ENCODE data around the gene METRNL.

Gene METRNL

GRCh38 chr17:83067718-83068261 is 11.6 kb upstream of the METRNL start:
- DNase-seq: no peak

DNA sequence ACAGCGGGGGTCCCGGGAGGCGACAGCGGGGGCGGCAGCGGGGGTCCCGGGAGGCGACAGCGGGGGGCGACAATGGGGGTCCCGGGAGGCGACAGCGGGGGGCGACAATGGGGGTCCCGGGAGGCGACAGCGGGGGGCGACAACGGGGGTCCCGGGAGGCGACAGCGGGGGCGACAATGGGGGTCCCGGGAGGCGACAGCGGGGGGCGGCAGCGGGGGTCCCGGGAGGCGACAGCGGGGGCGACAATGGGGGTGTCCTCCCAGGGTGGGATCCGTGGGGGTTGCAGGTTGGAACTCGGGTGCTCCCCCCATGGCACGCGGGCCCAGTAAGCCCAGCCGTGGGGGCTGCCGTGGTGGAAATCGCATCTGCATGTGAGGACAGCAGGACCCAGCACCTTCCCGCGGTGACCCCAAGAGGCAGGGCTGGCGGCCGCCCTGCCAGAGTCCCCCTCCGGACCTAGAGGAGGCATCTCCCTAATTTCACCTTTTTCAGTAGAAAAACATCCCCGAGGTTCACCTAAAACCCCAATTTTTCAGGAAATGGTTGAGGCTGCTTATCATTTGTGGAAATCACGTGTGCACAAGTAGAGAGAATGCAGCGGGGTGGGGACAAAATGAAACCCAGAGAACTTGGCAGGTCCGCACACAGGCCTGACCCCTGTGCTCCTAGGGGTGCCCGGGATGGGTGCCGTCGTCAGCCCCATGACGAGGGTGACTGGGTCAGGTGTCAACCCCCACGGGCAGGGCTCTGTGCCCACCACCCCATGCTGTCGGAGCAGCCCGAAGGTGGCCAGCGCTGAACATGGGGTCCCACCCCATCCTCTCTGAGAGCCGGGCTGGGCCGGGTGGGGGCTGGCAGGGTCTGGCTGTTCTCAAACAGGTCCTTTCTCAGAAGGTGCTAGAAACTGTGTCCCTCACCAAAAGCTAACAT is 10.5 kb upstream of the METRNL start:
- DNase-seq: peak; percentile 9

- DNase-seq: no peak
These were observed 9.9 kb upstream of the METRNL start for GRCh38 chr17:83069571-83069906.

DNA sequence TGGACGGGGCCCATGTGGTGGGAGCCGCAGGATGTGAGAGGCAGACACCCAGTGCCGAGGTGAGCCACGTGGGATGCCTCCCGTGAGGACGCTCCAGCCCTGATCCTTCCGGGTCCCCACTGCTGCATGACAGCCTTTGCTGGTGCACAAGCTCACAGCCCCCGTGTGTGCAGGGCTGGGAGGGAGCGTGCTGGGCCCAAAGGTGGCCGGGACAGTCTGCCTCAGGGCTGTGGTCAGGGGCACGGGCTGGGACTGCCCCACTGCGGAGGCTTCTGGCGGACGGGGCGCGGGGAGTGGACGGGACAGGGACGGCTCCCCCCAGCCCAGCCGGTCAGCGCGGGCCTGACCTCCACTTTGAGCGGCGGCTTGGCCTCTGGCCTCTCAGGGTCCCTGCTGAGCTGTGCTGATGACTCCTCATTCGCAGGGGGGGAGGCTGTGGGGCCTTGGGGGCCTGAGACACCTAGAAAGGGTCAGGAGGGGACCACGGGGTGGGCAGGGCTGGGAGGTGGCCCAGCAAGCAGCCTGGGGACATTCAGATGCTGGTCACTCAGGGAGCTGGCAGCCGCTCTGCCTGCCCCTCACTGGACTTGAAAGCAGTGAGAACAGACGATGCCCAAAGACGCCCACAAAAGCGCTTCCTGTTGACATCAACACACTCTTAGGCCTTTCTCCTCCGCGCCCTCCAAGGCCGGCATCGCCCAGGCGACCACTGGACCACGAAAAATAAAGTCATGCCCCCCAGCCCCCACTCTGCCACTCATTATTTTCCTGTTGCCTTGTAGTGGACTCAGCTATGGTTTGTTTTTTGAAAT is 9.3 kb upstream of the METRNL start:
- DNase-seq: no peak

- no peak for DNase-seq
These were observed 8.5 kb upstream of the METRNL start for GRCh38 chr17:83070800-83071341.

DNA sequence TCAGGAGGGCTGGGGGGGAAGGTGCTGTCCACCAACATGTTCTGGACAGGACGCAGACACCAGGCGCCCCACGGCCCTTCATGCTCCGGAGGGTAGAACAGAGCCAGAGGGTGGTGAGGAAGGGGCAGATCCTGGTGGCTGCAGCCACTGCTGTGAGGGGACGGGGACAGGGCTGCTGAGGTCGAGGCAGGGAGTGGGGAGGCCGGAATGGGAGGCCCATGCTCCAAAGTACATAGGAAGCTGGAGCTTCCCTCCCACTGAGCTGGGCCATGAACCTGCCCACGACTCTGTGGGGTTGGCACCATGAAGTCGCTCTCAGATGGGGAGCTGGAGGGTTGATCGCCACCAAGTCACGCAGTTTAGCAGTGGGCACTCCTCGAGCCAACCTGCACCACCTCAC is 8.0 kb upstream of the METRNL start:
- DNase-seq: no peak

- no peak for DNase-seq
These were observed 7.3 kb upstream of the METRNL start for GRCh38 chr17:83071966-83072562.

GRCh38 chr17:83072600-83073358 is 6.6 kb upstream of the METRNL start:
- no peak for DNase-seq

- no peak for DNase-seq
These were observed 5.9 kb upstream of the METRNL start for GRCh38 chr17:83073389-83074063.

DNA sequence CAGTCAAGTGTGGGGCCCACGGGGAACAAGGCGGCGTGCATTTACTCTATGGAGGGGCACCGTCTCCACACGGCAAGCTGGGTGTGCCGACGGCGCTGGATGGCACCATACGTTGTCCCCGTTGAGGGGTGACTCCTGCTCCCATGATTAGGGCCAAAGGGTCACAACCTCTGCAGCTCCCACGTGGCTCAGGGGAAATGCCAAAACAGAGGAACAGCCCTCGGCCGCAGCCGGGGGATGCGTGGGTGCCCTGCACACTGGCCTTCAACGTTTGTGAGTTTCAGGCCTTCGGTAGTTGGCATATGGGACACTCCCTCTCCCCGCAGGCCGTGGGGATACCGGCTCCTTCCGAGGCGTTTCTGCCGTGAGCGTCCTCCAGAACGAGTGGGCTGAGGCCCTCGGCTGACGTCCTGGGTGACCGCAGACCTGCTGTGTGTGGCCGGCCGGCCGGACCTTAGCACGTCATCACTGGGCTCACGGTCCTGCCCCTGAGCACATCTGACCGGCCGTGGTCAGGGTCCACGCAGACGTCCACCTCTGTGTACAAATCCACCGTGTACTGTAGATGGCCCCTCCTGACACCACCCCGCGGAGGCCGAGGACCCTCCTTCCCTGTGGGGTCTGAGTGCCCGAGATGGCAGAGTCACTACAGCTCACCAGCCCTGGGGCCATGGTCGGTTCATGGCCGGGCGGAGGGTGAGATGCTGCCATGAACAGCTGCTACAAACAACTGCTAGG is 4.8 kb upstream of the METRNL start:
- DNase-seq: no peak

- no peak for DNase-seq
These were observed 4.0 kb upstream of the METRNL start for GRCh38 chr17:83075270-83075880.

- no peak for DNase-seq
These were observed 2.5 kb upstream of the METRNL start for GRCh38 chr17:83076938-83077337.

DNA sequence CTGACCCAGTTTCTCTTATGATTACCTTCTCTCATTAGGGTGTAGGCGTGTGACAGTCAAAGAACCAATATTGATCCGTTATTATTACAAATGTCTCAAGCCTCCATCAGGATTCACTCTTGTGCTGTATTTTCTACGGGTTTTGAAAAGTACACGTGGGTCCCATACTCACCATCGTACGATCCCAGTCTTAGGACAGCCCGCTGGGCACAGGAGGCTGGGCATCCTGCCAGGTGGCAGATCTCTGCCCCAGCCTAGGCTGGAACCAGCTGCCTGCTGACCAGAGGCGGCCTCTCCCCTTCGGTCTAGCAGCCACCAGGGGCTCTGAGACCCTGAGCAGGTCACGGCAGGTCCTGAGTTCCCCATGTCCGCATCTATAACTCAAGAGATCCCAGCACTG is 2.0 kb upstream of the METRNL start:
- DNase-seq: no peak

- DNase-seq: no peak
These were observed 1.5 kb upstream of the METRNL start for GRCh38 chr17:83077939-83078338.

- peak; percentile 23 for DNase-seq
These were observed 744 bp upstream of the METRNL start for GRCh38 chr17:83078378-83079351.

DNA sequence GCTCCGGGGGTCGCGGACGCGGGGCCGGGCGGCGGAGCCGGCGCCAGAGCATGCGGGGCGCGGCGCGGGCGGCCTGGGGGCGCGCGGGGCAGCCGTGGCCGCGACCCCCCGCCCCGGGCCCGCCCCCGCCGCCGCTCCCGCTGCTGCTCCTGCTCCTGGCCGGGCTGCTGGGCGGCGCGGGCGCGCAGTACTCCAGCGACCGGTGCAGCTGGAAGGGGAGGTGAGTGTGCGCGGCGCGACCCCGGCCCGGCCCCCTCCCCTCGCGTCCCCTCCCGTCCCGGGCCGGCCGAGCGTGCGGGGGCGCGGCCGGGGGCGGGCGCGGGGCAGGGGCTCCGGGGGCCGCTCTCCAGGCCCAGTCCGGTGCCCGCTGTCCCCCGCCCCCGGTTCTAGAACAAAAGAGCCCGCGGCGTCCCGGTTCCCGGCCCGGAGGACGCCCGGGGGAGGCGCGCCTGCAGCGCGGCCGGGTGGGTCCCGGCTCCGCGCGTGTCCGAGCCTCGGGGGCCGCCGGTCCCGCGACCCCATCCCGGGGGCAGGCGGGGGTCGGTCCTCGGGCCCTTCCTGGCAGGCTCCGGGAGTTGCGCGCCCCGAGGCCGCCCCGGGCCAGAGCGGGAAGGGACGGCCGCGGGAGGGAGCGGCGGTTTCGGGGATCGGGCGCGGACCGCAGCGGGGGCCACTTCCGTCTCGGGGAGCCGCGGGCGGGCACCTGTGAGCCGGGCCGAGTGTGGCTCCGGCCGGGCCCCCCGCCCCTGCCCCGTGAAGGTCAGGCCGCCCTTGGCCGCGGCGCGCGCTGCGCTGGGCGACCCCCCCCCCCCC is 563 bp downstream of the METRNL start:
- DNase-seq: peak; percentile 22

DNA sequence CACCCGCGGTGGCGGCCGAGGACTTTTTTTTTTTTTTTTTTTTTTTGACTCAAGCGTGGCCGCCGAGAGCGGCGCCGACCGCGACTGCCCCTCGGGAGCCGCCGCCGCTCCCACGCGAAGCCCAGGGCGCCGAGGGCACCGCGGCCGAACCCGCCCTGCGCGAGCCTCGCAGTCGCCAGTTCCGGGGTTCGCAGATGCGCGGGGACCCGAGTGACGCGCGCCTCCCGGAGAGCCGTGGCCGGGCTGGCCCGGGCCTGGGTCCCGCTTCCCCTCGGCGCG is 1.1 kb downstream of the METRNL start:
- no peak for DNase-seq

- DNase-seq: peak; percentile 41
These were observed 1.7 kb downstream of the METRNL start for GRCh38 chr17:83080858-83081683.

Measured in CD4-positive, alpha-beta T cell treated with Interleukin-6 for 4 hours (primary cell).